GM18909 (cell line): ENCODE data around the gene EMILIN1.
"Not testable (repeated sequence)": the region's sequence is repeated elsewhere in the genome, so short reads cannot be mapped to it uniquely, and the experiment has no call there.

ENCODE experiments used
- ATAC-seq: cut with Tn5 transposase; IDR thresholded peaks from one replicate; pipeline ENCODE4 v1.9.1; 2021; ENCODE audit warnings: mild to moderate bottlenecking; ENCODE audit not compliant: unreplicated experiment, poor library complexity

Gene EMILIN1

DNA sequence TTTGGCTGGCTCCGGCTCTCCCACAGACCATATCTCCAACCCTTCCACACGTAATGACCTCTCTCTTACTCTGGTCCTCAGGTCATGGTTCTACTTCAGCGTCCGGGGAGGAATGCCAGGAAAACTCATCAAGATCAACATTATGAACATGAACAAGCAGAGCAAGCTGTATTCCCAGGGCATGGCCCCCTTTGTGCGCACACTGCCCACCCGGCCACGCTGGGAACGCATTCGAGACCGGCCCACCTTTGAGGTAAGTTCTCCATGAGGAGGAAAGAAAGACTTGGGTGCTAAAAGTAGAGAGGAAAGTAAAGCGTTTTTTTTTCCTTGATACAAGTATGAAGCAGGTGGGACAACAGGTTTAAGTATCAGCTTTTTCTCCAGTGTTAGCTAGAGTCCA lies 25.1 kb upstream of the EMILIN1 start:
- ATAC-seq = no peak

DNA sequence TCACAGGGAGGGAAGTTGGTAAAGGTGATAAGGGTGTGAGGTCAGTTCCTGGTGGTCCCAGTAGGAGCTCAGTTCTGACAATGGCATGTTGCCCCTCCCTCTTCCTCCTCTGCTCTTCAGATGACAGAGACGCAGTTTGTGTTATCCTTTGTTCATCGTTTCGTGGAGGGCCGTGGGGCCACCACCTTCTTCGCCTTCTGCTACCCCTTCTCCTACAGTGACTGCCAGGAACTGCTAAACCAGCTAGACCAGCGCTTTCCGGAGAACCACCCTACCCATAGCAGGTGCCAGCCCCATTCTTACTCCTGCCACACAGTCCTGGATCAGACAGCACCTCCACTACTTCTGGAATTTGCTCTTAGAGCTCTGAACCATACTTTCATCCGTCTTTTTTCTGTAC lies 24.6 kb upstream of the EMILIN1 start:
- ATAC-seq = no peak

DNA sequence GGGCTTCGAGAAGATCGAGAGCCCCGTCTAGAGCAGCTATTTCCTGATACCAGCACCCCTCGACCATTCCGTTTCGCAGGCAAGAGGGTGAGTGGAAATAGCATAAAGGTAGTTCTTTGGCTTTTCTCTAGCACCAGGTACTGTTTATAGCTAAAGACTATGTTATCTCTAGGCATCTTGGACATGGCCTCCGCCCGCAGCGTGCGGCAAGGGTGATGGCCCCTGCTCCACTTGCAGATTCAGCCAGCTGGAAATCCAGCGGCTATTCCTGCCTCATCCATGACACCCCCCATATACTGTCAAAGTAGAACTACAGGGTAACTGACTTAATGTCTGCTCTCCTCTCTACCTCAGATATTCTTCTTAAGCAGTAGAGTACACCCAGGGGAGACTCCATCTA lies 23.7 kb upstream of the EMILIN1 start:
- no peak for ATAC-seq

DNA sequence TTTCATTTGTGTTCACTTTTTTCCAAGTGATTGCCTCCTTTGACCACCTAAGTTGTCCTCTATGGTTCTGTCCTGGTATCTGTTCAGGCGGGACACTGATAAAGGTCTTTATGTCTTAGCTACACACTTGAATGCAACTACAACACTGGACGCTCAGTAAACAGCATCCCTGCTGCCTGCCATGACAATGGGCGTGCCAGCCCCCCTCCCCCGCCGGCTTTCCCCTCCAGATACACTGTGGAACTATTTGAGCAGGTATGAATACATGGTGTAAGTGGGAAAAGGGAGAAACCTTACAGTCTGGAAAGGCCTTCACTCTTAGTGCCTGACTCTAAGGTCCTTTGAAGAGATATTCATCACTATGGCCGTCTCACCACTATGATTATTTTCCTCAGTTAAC lies 21.2 kb upstream of the EMILIN1 start:
- ATAC-seq = no peak

DNA sequence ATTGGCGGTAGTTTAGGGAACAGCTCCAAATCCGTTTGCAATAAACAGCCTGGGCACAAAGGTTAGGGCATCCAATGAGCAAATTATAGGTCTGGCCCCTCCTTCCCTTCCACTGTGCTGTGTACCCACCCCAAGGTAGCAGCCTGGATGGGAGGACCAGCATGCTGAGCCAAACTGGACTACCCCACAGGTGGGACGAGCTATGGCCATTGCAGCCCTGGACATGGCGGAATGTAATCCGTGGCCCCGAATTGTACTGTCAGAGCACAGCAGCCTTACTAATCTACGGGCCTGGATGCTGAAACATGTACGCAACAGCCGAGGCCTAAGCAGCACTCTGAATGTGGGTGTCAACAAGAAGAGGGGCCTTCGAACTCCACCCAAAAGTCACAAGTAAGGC lies 20.2 kb upstream of the EMILIN1 start:
- no peak for ATAC-seq

DNA sequence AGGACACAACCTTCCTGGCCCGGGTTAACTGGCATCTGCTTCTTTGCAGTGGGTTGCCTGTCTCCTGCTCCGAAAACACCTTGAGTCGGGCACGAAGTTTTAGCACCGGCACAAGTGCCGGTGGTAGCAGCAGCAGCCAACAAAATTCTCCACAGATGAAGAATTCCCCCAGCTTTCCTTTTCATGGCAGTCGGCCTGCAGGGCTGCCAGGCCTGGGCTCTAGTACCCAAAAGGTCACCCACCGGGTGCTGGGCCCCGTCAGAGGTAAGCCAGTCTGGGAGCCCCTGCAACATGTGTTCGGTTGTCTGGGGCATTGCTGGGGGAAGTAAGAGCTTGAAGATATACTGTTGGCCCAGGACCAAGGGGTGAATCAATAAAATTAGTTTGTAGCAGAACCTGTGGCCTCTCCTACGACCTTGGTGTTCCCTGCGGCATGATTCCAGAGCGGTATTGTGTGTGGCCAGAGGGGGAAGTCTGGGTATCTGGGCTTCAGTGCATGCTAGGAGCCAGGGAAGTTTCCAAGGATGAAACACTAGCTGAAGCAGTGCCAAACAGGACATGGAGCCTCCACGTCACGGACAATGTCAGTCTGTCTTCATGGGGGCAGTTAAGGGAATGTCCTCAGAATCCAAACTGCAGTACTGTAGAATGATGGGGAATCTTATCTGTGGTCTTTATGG lies 19.1 kb upstream of the EMILIN1 start:
- ATAC-seq = no peak

DNA sequence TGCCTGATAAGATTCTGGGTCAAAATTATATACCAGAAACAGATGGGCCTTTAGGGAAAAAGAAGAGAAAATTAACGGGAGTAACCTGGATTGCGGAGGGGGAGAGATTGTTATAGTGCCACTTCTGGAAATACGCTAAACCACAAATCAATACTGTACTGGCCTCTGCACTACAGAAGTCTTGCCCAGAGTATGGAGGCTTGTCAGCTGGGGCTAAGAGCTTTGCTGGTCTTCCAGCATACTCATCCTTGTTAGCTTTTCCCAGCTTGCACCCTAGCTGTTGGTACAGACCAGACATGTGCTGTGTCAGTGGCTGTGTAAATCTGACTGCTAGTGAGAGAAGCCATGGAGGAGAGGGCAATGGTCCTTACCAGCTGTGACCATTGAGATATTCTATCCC lies 18.1 kb upstream of the EMILIN1 start:
- ATAC-seq = no peak

DNA sequence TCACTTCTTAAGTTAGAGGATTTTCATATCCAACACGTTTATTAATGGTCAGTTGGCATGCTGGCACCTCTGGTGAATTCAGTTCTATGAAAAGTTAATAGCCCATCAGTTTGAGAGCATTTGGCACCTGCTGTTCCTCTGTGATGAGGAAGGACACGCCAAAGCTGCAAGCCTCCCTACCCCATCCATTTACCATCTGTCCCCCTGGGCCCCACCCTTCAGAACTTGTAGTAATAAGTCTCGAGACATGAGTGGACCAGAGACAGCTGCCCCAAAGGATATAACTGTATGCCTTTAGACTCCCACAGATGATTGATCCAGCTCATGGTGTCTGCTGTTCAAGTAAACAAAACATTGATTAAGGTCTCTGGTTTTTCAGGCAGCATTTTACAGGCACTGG lies 13.3 kb upstream of the EMILIN1 start:
- no peak for ATAC-seq

DNA sequence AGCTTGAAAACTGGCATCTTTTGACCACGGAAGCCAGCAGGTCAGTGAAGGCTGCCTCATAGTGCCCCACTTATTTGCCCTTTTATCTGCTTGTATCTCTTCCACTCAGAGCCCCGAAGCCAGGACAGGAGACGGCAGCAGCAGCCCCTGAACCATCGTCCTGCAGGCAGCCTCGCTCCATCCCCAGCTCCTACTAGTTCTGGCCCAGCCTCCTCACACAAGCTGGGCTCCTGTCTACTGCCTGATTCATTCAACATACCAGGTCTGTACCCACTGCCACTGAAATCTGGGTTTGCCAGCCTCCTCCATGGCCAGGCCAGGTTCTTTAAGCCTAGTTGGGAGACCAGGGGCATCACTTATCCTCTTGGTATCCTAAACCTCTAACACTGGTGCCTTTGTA lies 11.0 kb upstream of the EMILIN1 start:
- no peak for ATAC-seq

DNA sequence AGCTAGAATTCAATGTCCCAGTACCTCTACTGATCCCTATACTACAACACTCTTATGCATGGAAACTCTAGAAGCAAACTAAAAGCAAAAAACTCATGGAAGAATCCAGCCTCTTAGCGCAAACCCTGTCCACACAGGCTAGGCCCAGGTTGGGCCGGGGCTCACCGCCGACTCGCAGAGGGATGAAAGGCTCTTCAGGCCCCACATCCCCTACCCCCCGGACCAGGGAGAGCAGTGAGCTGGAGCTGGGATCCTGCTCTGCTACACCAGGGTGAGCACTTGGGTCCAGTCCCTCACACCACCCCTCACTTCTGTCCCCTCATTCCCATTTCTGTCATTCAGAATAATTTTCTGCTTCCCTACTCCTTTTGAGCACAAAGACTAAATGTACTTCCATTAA lies 9.0 kb upstream of the EMILIN1 start:
- no peak for ATAC-seq

DNA sequence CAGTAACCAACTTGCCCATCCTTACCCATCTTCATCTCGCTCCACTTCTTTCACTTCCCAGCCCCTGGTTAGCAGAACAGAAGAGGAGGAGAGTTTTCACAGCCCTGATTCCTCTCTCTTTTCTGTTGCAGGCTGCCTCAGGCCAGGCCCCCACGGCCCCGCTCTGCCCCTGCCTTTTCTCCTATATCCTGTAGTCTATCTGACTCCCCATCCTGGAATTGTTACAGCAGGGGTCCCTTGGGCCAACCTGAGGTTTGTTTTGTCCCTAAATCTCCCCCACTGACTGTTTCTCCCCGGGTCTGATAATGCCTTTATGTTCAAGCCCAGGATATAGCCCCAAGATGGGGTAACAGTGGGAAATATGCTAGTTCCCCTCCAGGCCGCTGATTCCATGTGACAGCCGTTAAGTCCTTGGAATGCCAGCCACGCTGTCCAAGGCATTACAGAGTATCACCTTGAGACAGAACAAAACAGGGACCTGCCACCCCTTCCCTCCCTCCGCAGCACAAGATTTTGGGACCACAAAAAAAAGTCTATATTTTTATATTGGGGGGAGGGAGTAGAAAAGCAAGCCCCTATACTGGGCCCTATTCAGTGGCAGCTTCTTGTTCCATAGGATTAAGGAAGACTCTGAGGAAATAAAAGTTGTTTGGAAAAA lies 8.3 kb upstream of the EMILIN1 start:
- ATAC-seq = no peak

DNA sequence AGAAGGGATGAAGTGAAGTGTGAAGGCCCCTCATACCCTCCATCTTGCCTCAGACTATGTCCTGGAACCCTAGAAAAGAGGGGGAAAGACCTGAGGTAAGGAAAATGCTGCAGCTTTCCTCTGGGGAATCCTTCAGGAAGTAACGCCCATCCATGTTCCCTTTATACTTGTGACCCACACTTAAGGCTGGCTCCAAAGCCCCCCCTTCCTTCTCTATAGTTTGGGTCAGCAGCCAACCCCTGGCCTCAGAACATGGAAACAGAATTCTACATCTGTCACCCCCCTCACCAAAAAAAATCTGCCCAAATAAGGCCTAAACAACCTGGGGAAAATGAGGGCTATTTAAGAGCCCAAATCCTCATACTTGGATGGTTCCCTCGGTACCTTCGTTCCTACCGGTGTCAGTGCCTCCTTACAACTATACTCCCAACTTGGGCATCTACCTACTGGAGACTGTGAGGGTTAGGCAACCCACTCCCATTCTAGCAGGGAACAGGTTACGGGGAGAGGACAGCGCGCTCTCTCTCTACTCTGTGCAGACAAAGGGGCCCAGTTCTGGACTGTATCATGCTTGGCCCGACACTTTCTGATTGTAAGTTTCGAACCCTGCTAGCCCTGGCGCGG lies 7.7 kb upstream of the EMILIN1 start:
- ATAC-seq = no peak

DNA sequence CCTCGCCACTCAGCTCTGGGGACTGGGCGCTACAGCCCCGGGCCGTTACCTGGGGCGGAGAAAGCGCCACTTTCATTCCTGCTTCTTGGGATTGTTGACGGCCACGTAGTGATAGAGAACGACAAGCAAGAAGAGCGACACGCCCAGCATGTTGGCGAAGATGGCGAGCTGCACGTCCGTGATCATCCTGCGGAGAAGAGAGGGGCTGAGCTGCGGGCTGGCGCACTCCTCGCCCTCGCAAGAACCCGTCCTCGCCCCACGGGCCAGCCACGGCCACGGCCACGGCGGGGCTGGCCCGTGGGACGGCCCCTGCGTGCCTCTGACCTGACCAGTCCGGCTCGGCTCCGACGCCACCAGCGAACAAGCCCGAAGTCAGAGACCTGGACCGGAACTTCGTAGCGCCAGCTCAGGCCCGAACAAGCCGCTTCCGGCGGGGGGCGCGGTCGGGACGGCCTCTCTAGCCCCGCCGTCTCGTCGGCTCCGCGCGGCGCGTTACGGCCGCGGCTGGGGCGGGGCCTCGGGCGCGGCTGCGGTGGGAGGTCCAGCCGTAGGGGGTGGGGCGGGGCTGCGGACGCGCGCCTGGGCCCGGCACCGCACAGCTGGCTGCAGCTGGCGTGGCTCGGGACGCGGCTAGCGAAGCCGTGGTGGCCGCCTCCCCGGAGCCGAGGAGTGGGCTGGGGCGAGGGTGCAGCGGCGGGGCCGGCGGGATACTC lies 7.0 kb upstream of the EMILIN1 start, which contains the start of gene OST4:
Gene OST4, minus strand, starts transcription at position 378 of the 713 bp plus-strand sequence.
- ATAC-seq = peak; percentile 87

DNA sequence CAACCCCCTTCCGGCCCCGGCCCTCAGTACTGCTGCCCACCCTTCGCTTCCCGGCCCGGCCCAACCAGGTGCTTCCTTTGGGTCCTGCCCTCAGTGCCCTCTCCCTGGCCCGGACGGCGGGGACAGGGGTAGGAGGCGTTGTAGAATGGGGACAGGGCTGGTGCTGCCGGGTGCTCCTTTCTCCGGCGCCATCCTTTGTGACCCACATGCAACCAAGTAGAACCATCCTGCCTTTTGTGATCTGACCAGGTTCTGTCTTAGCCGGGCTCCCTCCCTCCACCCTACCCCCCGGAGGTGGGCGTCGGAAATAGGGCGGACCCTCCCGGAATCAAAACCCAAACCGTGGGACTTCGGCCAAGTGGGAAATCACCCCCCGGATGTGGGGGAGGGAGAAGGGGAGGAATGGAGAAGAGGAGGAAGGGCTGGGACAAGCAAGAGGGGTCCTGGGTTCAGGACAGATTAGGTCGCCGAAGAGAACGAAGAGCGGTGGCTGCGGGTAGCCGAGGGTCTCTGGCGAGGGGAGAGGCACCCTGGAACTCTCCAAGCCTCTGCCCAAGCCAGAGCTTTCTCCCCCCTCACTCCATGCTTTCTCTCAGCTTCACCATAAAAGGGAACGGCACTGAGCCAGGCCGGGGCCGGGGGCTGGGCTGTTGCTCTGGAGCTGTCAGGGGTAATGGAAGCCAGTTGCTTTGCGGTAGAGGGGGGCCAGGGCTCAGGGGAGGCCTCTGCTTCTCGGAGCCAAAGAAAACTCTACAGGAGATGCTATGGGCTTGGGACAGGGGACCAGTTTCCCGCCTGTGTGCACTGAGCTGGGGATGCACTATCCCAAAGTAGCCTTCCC lies 6.2 kb upstream of the EMILIN1 start:
- ATAC-seq = peak; percentile 12

DNA sequence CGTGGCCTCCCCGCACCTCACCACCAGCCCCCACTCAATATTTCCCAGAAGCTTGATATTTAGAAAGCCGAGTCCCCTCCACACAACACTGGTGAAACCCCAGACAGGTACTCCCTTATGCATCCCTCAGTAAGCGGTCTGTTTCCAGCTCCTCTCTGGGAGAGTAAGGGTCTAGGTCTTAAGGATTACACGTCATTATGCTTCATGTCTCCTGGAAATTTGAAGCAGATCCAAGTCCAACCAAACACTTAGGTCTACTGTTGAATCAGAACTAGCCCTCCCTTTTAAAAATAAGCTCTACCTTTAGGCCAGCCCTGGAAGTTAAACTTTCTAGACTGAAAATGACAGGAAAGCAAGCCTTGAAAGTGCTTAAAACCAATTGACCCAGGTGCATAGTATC lies 5.5 kb upstream of the EMILIN1 start:
- no peak for ATAC-seq

DNA sequence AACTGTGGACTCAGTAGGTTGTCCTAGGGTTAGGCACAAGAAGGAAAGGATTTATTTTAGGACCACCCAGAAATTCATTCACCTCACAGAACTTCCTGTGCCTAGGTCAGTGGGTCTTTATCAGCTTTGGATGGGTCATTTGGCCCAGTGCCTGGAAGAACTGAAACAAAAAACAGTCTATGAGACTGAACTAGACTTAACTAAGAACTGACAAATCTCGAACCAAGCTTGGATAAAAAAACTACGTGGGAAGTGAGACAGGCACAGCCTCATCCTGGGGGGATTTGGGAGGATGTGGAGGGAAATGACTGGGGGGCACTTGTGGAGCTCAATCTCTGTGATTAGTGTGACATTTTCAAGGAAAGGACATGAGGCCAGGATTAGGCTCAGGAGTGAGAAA lies 4.6 kb upstream of the EMILIN1 start:
- ATAC-seq = no peak

DNA sequence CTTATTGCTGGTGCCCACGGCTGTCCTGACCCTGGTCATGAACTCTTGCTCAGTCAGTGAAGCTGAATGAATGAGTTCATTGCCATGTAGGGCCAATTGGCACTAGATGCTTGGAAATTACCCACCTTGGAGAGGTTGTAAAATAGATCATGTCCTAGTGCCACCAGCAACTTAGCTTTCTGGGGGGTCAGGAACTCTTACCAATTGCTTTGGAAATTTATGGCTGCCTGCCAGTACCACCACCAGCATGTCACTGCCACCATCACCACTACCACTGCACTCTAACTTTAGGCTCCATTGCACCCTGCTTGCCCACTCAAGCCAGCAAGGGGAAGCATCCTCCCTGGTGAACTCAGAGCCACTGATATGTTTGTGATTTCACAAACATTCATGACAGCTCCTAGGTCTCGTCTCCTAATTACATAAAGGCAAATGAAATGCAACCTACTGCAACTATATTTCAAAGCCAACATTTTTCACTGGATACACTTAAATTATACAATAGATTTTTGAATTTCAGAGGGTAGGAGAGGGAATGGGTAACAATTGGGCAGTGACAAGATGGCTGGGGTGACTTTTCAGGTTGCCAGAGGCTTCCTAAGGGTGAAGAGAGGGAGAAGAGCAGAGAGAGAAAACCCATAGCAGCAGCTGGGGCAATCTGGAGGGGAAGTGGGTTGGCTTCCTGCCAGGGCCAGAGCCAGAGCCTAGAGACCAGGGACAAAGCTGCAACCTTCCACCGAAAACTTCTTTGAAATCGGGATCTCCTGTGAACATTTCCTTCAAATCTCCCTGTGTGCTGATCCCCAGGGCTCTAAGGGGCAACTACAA lies 3.5 kb upstream of the EMILIN1 start:
- no peak for ATAC-seq

DNA sequence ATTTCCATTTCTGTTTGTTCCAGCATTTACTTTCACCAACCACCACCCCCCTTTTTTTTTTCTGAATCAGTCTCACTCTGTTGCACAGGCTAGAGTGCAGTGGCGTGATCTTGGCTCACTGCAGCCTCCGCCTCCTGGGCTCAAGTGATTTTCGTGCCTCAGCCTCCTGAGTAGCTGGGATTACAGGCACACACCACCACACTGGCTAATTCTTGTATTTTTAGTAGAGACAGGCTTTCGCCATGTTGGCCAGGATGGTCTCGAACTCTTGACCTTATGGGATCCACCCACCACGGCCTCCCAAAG lies 2.9 kb upstream of the EMILIN1 start:
- not testable (repeated sequence) for ATAC-seq

DNA sequence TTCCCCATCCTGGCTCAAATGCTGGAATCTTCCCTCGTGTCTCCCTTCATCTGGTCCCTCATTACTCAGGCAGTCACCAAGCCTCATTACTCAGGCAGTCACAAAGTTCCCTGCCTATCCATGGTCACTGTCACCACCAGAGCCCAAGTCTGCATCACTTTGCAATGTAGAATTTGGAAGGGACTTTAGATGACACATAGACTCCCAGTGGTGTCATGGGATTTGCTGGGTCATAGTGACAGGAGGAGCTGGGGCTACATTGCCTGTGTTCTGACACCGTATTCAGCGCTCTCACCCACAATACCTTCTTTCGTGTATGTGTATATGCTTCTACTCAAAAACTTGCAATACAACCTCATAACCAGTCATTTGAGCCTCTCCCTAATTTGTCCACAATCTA lies 2.1 kb upstream of the EMILIN1 start:
- ATAC-seq = no peak

DNA sequence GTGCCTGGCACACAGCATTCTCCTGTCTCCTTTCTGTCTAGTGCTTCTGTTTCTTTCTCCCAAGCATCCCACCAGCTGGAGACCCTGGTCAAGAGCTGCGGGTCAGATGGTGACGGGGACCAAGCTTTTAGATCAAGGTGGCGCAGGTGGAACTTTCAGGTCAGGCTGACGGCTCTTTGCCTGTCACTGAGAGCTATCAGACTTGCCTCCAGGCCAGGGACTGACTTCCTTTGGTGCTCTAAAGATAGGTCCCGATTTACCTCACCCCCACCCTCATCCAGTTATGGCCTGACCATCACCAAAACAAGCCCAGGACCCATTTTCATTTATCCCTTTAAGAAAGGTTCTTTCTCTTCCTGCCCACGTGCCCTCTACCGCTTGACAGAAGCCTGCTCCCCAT lies 1.2 kb upstream of the EMILIN1 start:
- no peak for ATAC-seq
